ENCODE data around the gene NEURL3.

Gene NEURL3

GRCh38 chr2:96526615-96527285, 21.6 kb upstream of the NEURL3 start:
- H3K27me3 ChIP-seq (ENCODE audit: insufficient read depth, poor library complexity, severe bottlenecking), result no peaks in the 10 kb centered on the region
- TF ChIP-seq REST (IDR thresholded peaks at IDR 0.05; ENCODE audit: insufficient replicate concordance, low read depth) (no peak), POLR2AphosphoS5 (IDR thresholded peaks at IDR 0.05; ENCODE audit: low read depth) (no peak)
- DNase-seq (ENCODE audit: low read depth in 1 of 2, low spot score in 1 of 2), result no peak
- no peak overlapping the region for H3K4me3 ChIP-seq (replicated peaks; ENCODE audit: insufficient read depth, low read length)
- no peak overlapping the region for H3K27ac ChIP-seq (replicated peaks)

- DNase-seq (ENCODE audit: low read depth in 1 of 2, low spot score in 1 of 2), result no peak
- no peak overlapping the region for H3K4me3 ChIP-seq (replicated peaks; ENCODE audit: insufficient read depth, low read length)
- TF ChIP-seq REST (IDR thresholded peaks at IDR 0.05; ENCODE audit: insufficient replicate concordance, low read depth) (no peak), SPI1 (IDR thresholded peaks at IDR 0.05; ENCODE audit: borderline replicate concordance, low read depth) (no peak), CTCF (IDR thresholded peaks at IDR 0.05; ENCODE audit: insufficient read depth, low read length) (no peak), GABPA (IDR thresholded peaks at IDR 0.05; ENCODE audit: low read depth) (no peak), POLR2AphosphoS5 (IDR thresholded peaks at IDR 0.05; ENCODE audit: low read depth) (no peak)
- no peak overlapping the region for H3K27ac ChIP-seq (replicated peaks)
- H3K27me3 ChIP-seq (ENCODE audit: insufficient read depth, poor library complexity, severe bottlenecking), result no peaks in the 10 kb centered on the region
Observed at GRCh38 chr2:96526101-96526591, 21.0 kb upstream of the NEURL3 start.

- no peak for TF ChIP-seq POLR2AphosphoS5 (IDR thresholded peaks at IDR 0.05; ENCODE audit: low read depth)
- no peak for TF ChIP-seq GABPA (IDR thresholded peaks at IDR 0.05; ENCODE audit: low read depth)
- no peak for TF ChIP-seq SPI1 (IDR thresholded peaks at IDR 0.05; ENCODE audit: borderline replicate concordance, low read depth)
- no peak for TF ChIP-seq REST (IDR thresholded peaks at IDR 0.05; ENCODE audit: insufficient replicate concordance, low read depth)
- no peak for TF ChIP-seq CTCF (IDR thresholded peaks at IDR 0.05; ENCODE audit: insufficient read depth, low read length)
- H3K27ac ChIP-seq (replicated peaks), result no peak overlapping the region
- no peak for DNase-seq (ENCODE audit: low read depth in 1 of 2, low spot score in 1 of 2)
- H3K4me3 ChIP-seq (replicated peaks; ENCODE audit: insufficient read depth, low read length), result no peak overlapping the region
- H3K27me3 ChIP-seq (ENCODE audit: insufficient read depth, poor library complexity, severe bottlenecking), result no peaks in the 10 kb centered on the region
Observed at GRCh38 chr2:96525211-96525507, 20.0 kb upstream of the NEURL3 start.

Data from HL-60 (cell line).